Measurements from ENCODE around the gene OPCML.

DNA sequence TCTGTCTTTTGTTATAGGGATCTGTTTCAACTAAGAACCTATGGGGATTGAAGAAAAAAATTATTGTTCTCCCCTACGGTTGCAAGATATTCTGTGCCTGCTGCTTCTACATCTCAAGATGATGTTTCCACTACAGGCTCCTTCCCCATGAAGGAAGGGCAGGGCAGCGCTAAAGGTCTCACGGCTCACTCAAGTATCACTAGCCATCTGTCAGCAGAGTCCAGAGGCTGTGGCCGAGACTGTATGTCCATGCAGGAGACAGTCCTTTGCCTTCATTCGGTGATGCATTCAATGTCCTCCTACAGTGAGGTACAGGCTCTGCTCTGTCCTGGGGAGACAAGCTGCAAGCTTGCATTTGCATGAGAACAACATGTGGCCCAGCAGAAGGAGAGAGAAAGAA lies 518.0 kb downstream of the OPCML start:
- TF ChIP-seq, protein P1, sequence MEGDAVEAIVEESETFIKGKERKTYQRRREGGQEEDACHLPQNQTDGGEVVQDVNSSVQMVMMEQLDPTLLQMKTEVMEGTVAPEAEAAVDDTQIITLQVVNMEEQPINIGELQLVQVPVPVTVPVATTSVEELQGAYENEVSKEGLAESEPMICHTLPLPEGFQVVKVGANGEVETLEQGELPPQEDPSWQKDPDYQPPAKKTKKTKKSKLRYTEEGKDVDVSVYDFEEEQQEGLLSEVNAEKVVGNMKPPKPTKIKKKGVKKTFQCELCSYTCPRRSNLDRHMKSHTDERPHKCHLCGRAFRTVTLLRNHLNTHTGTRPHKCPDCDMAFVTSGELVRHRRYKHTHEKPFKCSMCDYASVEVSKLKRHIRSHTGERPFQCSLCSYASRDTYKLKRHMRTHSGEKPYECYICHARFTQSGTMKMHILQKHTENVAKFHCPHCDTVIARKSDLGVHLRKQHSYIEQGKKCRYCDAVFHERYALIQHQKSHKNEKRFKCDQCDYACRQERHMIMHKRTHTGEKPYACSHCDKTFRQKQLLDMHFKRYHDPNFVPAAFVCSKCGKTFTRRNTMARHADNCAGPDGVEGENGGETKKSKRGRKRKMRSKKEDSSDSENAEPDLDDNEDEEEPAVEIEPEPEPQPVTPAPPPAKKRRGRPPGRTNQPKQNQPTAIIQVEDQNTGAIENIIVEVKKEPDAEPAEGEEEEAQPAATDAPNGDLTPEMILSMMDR (IDR thresholded peaks at IDR 0.05), result no peak
- no peak for TF ChIP-seq POLR2A (IDR thresholded peaks at IDR 0.05)
